NT2/D1 (cell line): ENCODE measurements around the gene FMN1.

ENCODE experiments used
- SUZ12 ChIP-seq: IDR thresholded peaks from 2 replicates; pipeline ENCODE4 v1.6.1; 2011; ENCODE audit not compliant: insufficient read length, insufficient read depth; ENCODE audit errors: extremely low read depth
- YY1 ChIP-seq: IDR thresholded peaks from 2 replicates; pipeline ENCODE4 v1.6.1; 2011; ENCODE audit not compliant: insufficient read length, insufficient read depth
- ZNF274 ChIP-seq: IDR thresholded peaks from 2 replicates; pipeline ENCODE4 v1.6.1; 2011; ENCODE audit warnings: mild to moderate bottlenecking, low read depth, low read length

DNA sequence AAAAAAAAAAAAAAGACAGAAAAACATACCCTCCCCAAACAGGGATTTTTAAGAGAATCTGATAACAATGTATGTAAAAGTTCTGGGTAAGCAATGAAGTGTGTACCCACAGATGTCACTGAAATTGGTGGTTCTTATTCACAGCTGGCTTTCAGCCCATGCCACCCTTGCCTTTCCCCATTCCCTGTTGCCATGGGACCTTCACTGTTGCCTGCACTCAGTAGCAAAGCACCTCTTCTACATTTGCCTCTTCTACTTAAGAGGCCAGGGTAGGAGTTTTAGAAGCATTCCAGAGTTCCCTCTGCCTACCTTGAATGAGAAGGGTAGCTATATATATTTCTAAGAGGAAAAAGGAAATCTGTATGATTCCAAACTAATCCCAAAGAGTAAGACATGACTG lies 57.4 kb downstream of the FMN1 start:
- TF ChIP-seq YY1: no peak
- TF ChIP-seq ZNF274: no peak
- TF ChIP-seq SUZ12: no peak
